HEK293 (cell line): ENCODE measurements around the gene TGFB3.

ENCODE experiments used
- CTCF ChIA-PET: fragments of 350-600 bp; formaldehyde crosslinking; extraction: SDS; loops from one replicate; lab custom pipeline; 2021; ENCODE audit warnings: antibody characterized with exemption; lab: Yijun Ruan, JAX
- POLR2A ChIA-PET: fragments of 300-600 bp; formaldehyde crosslinking; extraction: SDS; loops from one replicate; lab custom pipeline; 2020; ENCODE audit warnings: antibody characterized with exemption, inconsistent platforms; lab: Yijun Ruan, JAX
- H3K27ac ChIP-seq: fragments of 200-500 bp; sonication (Bioruptor generic); 2 replicates; pipeline ENCODE4 v1.5.1; 2014; ENCODE audit warnings: low read depth, low read length, control low read depth, inconsistent platforms; ENCODE audit errors: extremely low read depth
- H3K36me3 ChIP-seq, 2 experiments: fragments of 200-500 bp in 1 of 2; sonication (Bioruptor generic) in 1 of 2; 1 replicate in 1 of 2; 2 replicates in 1 of 2; pipeline ENCODE4 v1.5.1; 2014 to 2017; ENCODE audit warnings: inconsistent platforms in 2 of 2, low read length in 2 of 2; ENCODE audit not compliant: control insufficient read depth in 2 of 2, insufficient read depth in 1 of 2
- H3K4me1 ChIP-seq: fragments of 200-500 bp; sonication (Bioruptor generic); 2 replicates; pipeline ENCODE4 v1.5.1; 2014; ENCODE audit warnings: mild to moderate bottlenecking, low read length, inconsistent platforms; ENCODE audit not compliant: control insufficient read depth, insufficient read depth
- H3K4me3 ChIP-seq: 2 replicates; pipeline ENCODE4 v1.5.1; 2011; ENCODE audit warnings: low read depth, mild to moderate bottlenecking, control low read depth, low read length, moderate library complexity
- H3K9me3 ChIP-seq: fragments of 200-500 bp; sonication (Bioruptor generic); 2 replicates; pipeline ENCODE4 v1.5.1; 2014; ENCODE audit warnings: low read depth, low read length, inconsistent platforms; ENCODE audit not compliant: control insufficient read depth, insufficient read depth
- EGR2 ChIP-seq: fragments of 450-650 bp; formaldehyde crosslinking; IDR thresholded peaks from 2 replicates; pipeline ENCODE4 v1.5.1; 2016; ENCODE audit warnings: low read depth, missing biosample characterization, missing genetic modification characterization
- HOXC10 ChIP-seq: sonication (generic); formaldehyde crosslinking; IDR thresholded peaks from 2 replicates; pipeline ENCODE4 v1.8.1; 2023; ENCODE audit warnings: mild to moderate bottlenecking, missing genetic modification reagents
- KLF1 ChIP-seq: fragments of 450-650 bp; formaldehyde crosslinking; IDR thresholded peaks from 2 replicates; pipeline ENCODE4 v1.5.1; 2016; ENCODE audit warnings: missing biosample characterization, missing genetic modification characterization
- SP2 ChIP-seq: fragments of 450-650 bp; formaldehyde crosslinking; IDR thresholded peaks from 2 replicates; pipeline ENCODE4 v1.5.1; 2016; ENCODE audit warnings: missing biosample characterization, missing genetic modification characterization
- ZFHX2 ChIP-seq: fragments of 450-650 bp; formaldehyde crosslinking; conservative IDR thresholded peaks from 2 replicates; pipeline ENCODE4 v1.5.1; 2016; ENCODE audit warnings: missing biosample characterization, missing genetic modification characterization
- ZFP41 ChIP-seq: fragments of 450-650 bp; formaldehyde crosslinking; IDR thresholded peaks from 2 replicates; pipeline ENCODE4 v1.5.1; 2016; ENCODE audit warnings: missing biosample characterization, missing genetic modification characterization, borderline replicate concordance
- ZIC2 ChIP-seq: fragments of 450-650 bp; formaldehyde crosslinking; IDR thresholded peaks from 2 replicates; pipeline ENCODE4 v1.5.1; 2016; ENCODE audit warnings: missing biosample characterization, missing genetic modification characterization
- ZNF157 ChIP-seq: fragments of 450-650 bp; formaldehyde crosslinking; IDR thresholded peaks from 2 replicates; pipeline ENCODE4 v1.5.1; 2016; ENCODE audit warnings: missing biosample characterization, missing genetic modification characterization
- ZNF19 ChIP-seq: fragments of 450-650 bp; formaldehyde crosslinking; IDR thresholded peaks from 2 replicates; pipeline ENCODE4; 2016; ENCODE audit warnings: missing biosample characterization, missing genetic modification characterization, low read depth
- ZNF214 ChIP-seq: fragments of 450-650 bp; formaldehyde crosslinking; IDR thresholded peaks from 2 replicates; pipeline ENCODE4 v1.5.1; 2017; ENCODE audit warnings: missing biosample characterization, mild to moderate bottlenecking, missing genetic modification characterization, borderline replicate concordance
- ZNF426 ChIP-seq: fragments of 450-650 bp; formaldehyde crosslinking; IDR thresholded peaks from 2 replicates; pipeline ENCODE4 v1.5.1; 2017; ENCODE audit warnings: missing biosample characterization, missing genetic modification characterization, mild to moderate bottlenecking, inconsistent platforms, moderate library complexity
- ZNF510 ChIP-seq: fragments of 450-650 bp; formaldehyde crosslinking; IDR thresholded peaks from 2 replicates; pipeline ENCODE4 v1.5.1; 2018; ENCODE audit warnings: mild to moderate bottlenecking, missing genetic modification characterization, missing biosample characterization; ENCODE audit not compliant: insufficient replicate concordance
- ZNF514 ChIP-seq: fragments of 450-650 bp; formaldehyde crosslinking; IDR thresholded peaks from 2 replicates; pipeline ENCODE4 v1.5.1; 2016; ENCODE audit warnings: missing biosample characterization, missing genetic modification characterization
- ZNF529 ChIP-seq: fragments of 450-650 bp; formaldehyde crosslinking; IDR thresholded peaks from 2 replicates; pipeline ENCODE4 v1.5.1; 2017; ENCODE audit warnings: missing genetic modification characterization, missing biosample characterization; ENCODE audit not compliant: insufficient replicate concordance
- ZNF664 ChIP-seq: fragments of 450-650 bp; formaldehyde crosslinking; IDR thresholded peaks from 2 replicates; pipeline ENCODE4 v1.5.1; 2016; ENCODE audit warnings: missing biosample characterization, missing genetic modification characterization
- ZNF707 ChIP-seq: fragments of 450-650 bp; formaldehyde crosslinking; IDR thresholded peaks from 2 replicates; pipeline ENCODE4 v1.5.1; 2016; ENCODE audit warnings: missing biosample characterization, missing genetic modification characterization
- ZNF768 ChIP-seq: fragments of 450-650 bp; formaldehyde crosslinking; IDR thresholded peaks from 2 replicates; pipeline ENCODE4 v1.5.1; 2018; ENCODE audit warnings: missing biosample characterization, mild to moderate bottlenecking, missing genetic modification characterization
- ZSCAN23 ChIP-seq: fragments of 450-650 bp; formaldehyde crosslinking; IDR thresholded peaks from 2 replicates; pipeline ENCODE4 v1.5.1; 2016; ENCODE audit warnings: missing biosample characterization, missing genetic modification characterization
- ZXDB ChIP-seq: fragments of 450-650 bp; formaldehyde crosslinking; IDR thresholded peaks from 2 replicates; pipeline ENCODE4 v1.5.1; 2016; ENCODE audit warnings: missing biosample characterization, missing genetic modification characterization
- TF ChIP-seq, protein P1 (sequence below): fragments of 450-650 bp; formaldehyde crosslinking; IDR thresholded peaks from 2 replicates; pipeline ENCODE4 v1.5.1; 2016; ENCODE audit warnings: missing biosample characterization, missing genetic modification characterization, low read depth
- TF ChIP-seq, protein P2 (sequence below): fragments of 450-650 bp; IDR thresholded peaks from 2 replicates; pipeline ENCODE4 v1.5.1; 2018; ENCODE audit warnings: missing biosample characterization, missing genetic modification characterization
- TF ChIP-seq, protein P3 (sequence below): fragments of 450-650 bp; formaldehyde crosslinking; IDR thresholded peaks from 2 replicates; pipeline ENCODE4 v1.5.1; 2016; ENCODE audit warnings: missing biosample characterization, missing genetic modification characterization
- TF ChIP-seq, protein P4 (sequence below): fragments of 450-650 bp; formaldehyde crosslinking; IDR thresholded peaks from 2 replicates; pipeline ENCODE4 v1.5.1; 2017; ENCODE audit warnings: missing biosample characterization, missing genetic modification characterization
- TF ChIP-seq, protein P5 (sequence below): fragments of 450-650 bp; formaldehyde crosslinking; IDR thresholded peaks from 2 replicates; pipeline ENCODE4 v1.5.1; 2016; ENCODE audit warnings: missing biosample characterization, missing genetic modification characterization, low read depth

The TGFB3 gene

DNA sequence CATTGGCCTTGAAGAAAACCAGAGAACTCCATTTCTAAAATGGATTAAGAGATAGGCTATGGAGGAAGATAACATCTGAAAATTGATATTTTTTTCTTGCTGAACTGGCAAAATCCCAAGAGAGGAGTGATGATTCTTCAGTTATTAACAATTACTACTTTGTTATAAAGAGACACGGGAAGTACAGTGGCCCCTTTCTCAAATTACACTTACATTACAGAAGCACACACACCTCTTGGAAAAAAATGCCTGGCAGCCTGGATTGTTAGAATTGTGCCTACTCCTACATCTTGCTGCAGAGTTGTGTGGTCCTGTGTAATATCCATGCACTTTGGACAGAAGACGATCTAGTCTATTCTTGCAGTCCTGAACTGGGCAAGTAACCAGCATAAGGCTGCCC, 71.7 kb downstream of the TGFB3 start:
- ChIA-PET POLR2A (no interaction called here), CTCF (interaction anchor here (0.7 to 1.1 kb wide), 2 partner anchors 70 to 199 kb away, joined by 3 read pairs; no protein-coding TSS in a partner anchor)
- Histone ChIP-seq H3K4me1 (peaks cover 16% of the 10 kb centered on the region), H3K9me3 (no peaks in the 10 kb centered on the region), H3K36me3 (peaks cover 0 to 4% of the 10 kb centered on the region in 2 experiments; a peak in 2 of 3 replicates), H3K27ac (no peak overlapping the region), H3K4me3 (no peak overlapping the region)
- TF ChIP-seq, protein P1, sequence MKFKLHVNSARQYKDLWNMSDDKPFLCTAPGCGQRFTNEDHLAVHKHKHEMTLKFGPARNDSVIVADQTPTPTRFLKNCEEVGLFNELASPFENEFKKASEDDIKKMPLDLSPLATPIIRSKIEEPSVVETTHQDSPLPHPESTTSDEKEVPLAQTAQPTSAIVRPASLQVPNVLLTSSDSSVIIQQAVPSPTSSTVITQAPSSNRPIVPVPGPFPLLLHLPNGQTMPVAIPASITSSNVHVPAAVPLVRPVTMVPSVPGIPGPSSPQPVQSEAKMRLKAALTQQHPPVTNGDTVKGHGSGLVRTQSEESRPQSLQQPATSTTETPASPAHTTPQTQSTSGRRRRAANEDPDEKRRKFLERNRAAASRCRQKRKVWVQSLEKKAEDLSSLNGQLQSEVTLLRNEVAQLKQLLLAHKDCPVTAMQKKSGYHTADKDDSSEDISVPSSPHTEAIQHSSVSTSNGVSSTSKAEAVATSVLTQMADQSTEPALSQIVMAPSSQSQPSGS (tag by site-specific recombination) = no peak
- TF ChIP-seq EGR2 (tag by site-specific recombination) (no peak), ZFHX2 (tag by site-specific recombination) (no peak), HOXC10 (CRISPR knock-in tag) (no peak), ZNF214 (tag by site-specific recombination) (no peak), ZNF514 (tag by site-specific recombination) (no peak), ZFP41 (no peak), ZSCAN23 (tag by site-specific recombination) (no peak), ZNF707 (tag by site-specific recombination) (no peak), ZNF426 (tag by site-specific recombination) (no peak), ZNF510 (tag by site-specific recombination) (no peak), KLF1 (tag by site-specific recombination) (no peak), ZNF529 (tag by site-specific recombination) (no peak)
- TF ChIP-seq, protein P2, sequence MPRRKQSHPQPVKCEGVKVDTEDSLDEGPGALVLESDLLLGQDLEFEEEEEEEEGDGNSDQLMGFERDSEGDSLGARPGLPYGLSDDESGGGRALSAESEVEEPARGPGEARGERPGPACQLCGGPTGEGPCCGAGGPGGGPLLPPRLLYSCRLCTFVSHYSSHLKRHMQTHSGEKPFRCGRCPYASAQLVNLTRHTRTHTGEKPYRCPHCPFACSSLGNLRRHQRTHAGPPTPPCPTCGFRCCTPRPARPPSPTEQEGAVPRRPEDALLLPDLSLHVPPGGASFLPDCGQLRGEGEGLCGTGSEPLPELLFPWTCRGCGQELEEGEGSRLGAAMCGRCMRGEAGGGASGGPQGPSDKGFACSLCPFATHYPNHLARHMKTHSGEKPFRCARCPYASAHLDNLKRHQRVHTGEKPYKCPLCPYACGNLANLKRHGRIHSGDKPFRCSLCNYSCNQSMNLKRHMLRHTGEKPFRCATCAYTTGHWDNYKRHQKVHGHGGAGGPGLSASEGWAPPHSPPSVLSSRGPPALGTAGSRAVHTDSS (tag by site-specific recombination) = no peak
- TF ChIP-seq, all 188 proteins: peak for 0

DNA sequence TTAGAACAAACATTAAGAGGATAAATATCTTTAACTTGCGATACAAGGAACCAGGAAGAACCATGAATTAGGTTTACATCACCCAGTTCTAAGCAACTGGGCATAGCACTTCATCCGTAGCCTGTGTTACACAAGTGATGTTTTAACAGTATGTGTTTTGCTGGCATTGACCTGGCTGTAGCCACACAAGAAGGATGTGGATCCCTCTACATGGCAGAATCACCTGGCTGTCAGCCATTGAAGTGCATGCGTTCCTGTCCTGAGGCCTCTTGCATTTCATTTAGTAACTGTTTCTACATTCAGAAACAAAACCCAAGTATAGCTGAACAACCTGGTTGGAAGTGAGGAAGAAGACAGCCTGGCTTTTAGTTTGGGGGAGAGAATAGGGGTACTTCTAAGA, 72.2 kb downstream of the TGFB3 start:
- H3K27ac ChIP-seq = no peak overlapping the region
- CTCF ChIA-PET = interaction anchor here (0.5 to 6.6 kb wide), 4 partner anchors 33 to 198 kb away, joined by 3 to 82 read pairs (median 4); partner anchors contain the start of gene TGFB3
- H3K36me3 ChIP-seq = peaks cover 0 to 4% of the 10 kb centered on the region in 2 experiments; a peak in 2 of 3 replicates
- no peak overlapping the region for H3K4me3 ChIP-seq
- peaks cover 17% of the 10 kb centered on the region for H3K4me1 ChIP-seq
- no peaks in the 10 kb centered on the region for H3K9me3 ChIP-seq
- POLR2A ChIA-PET = no interaction called here
- no peak for TF ChIP-seq ZXDB (tag by site-specific recombination)
- TF ChIP-seq ZIC2 (tag by site-specific recombination) = no peak
- TF ChIP-seq HOXC10 (CRISPR knock-in tag) = no peak
- TF ChIP-seq, protein P3, sequence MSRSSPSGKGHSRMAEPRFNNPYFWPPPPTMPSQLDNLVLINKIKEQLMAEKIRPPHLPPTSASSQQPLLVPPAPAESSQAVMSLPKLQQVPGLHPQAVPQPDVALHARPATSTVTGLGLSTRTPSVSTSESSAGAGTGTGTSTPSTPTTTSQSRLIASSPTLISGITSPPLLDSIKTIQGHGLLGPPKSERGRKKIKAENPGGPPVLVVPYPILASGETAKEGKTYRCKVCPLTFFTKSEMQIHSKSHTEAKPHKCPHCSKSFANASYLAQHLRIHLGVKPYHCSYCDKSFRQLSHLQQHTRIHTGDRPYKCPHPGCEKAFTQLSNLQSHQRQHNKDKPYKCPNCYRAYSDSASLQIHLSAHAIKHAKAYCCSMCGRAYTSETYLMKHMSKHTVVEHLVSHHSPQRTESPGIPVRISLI (tag by site-specific recombination) = no peak
- TF ChIP-seq, protein P4, sequence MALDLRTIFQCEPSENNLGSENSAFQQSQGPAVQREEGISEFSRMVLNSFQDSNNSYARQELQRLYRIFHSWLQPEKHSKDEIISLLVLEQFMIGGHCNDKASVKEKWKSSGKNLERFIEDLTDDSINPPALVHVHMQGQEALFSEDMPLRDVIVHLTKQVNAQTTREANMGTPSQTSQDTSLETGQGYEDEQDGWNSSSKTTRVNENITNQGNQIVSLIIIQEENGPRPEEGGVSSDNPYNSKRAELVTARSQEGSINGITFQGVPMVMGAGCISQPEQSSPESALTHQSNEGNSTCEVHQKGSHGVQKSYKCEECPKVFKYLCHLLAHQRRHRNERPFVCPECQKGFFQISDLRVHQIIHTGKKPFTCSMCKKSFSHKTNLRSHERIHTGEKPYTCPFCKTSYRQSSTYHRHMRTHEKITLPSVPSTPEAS (tag by site-specific recombination) = no peak
- TF ChIP-seq ZNF19 (tag by site-specific recombination) = no peak
- TF ChIP-seq SP2 (tag by site-specific recombination) = no peak
- TF ChIP-seq, protein P5, sequence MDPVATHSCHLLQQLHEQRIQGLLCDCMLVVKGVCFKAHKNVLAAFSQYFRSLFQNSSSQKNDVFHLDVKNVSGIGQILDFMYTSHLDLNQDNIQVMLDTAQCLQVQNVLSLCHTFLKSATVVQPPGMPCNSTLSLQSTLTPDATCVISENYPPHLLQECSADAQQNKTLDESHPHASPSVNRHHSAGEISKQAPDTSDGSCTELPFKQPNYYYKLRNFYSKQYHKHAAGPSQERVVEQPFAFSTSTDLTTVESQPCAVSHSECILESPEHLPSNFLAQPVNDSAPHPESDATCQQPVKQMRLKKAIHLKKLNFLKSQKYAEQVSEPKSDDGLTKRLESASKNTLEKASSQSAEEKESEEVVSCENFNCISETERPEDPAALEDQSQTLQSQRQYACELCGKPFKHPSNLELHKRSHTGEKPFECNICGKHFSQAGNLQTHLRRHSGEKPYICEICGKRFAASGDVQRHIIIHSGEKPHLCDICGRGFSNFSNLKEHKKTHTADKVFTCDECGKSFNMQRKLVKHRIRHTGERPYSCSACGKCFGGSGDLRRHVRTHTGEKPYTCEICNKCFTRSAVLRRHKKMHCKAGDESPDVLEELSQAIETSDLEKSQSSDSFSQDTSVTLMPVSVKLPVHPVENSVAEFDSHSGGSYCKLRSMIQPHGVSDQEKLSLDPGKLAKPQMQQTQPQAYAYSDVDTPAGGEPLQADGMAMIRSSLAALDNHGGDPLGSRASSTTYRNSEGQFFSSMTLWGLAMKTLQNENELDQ (tag by site-specific recombination) = no peak
- TF ChIP-seq ZNF768 (tag by site-specific recombination) = no peak
- no peak for TF ChIP-seq ZNF157 (tag by site-specific recombination)
- TF ChIP-seq, protein P2 (tag by site-specific recombination) = no peak
- TF ChIP-seq ZNF664 (tag by site-specific recombination) = no peak
